ENCODE data around the gene EFHC1. TPM values are rescaled to one million over a fixed set of nuclear protein-coding genes. Genes with fewer than 3 reads are reported as not detected.

Gene EFHC1
- total RNA-seq, 1 experiment from 2014 or later, result 13.2 TPM

GRCh38 chr6:52384145-52384766, 35.9 kb upstream of the EFHC1 start:
- Histone ChIP-seq H3K27me3 (ENCODE audit: insufficient read depth, low read length) (no peaks in the 10 kb centered on the region), H4K91ac (ENCODE audit: insufficient read length, low read depth, low read length) (no peak overlapping the region), H3K14ac (ENCODE audit: insufficient read depth, low read length) (no peak overlapping the region), H4K20me1 (ENCODE audit: control insufficient read depth, insufficient read depth, insufficient read length) (no peaks in the 10 kb centered on the region), H3K79me2 (ENCODE audit: insufficient read depth, low read length) (no peaks in the 10 kb centered on the region), H4K8ac (replicated peaks; ENCODE audit: insufficient read length, low read depth, low read length) (no peak overlapping the region), H2AK5ac (ENCODE audit: insufficient read length, low read length) (no peak overlapping the region), H3K23me2 (ENCODE audit: insufficient read length, low read depth, low read length, poor library complexity, severe bottlenecking) (no peaks in the 10 kb centered on the region), H3K4me2 (ENCODE audit: insufficient read depth, insufficient read length, low read length) (no peak overlapping the region), H2BK12ac (ENCODE audit: insufficient read length, low read depth, low read length) (no peak overlapping the region), H3K27ac (ENCODE audit: insufficient read length, low read depth, low read length) (no peak overlapping the region), H3K4me1 (ENCODE audit: insufficient read depth, low read length) (no peaks in the 10 kb centered on the region), H2BK15ac (ENCODE audit: low read depth, low read length) (no peak overlapping the region), H3K4ac (ENCODE audit: low read depth, low read length) (no peak overlapping the region), H3K23ac (ENCODE audit: insufficient read length, low read depth, low read length) (no peak overlapping the region), H3K9ac (ENCODE audit: extremely low read depth, insufficient read length, low read length) (no peak overlapping the region), H4K5ac (ENCODE audit: insufficient read length, low read depth, low read length) (no peak overlapping the region), H3K79me1 (ENCODE audit: insufficient read depth, low read depth, low read length, poor library complexity, severe bottlenecking) (no peaks in the 10 kb centered on the region), H2AFZ (ENCODE audit: low read length) (no peak overlapping the region), H2BK5ac (ENCODE audit: insufficient read length, low read length) (no peak overlapping the region), H3K9me3 (ENCODE audit: control insufficient read depth, low read depth, low read length) (peaks cover 8% of the 10 kb centered on the region), H2BK20ac (ENCODE audit: low read depth, low read length, poor library complexity, severe bottlenecking) (no peak overlapping the region), H3K56ac (ENCODE audit: insufficient read length, low read depth, low read length) (no peak overlapping the region), H3T11ph (ENCODE audit: low read length) (no peak overlapping the region), H3K18ac (ENCODE audit: insufficient read length, low read depth, low read length) (no peak overlapping the region), H2BK120ac (ENCODE audit: low read depth, low read length, poor library complexity, severe bottlenecking) (no peak overlapping the region)
- DNase-seq, result no peak
- WGBS (ENCODE audit: extremely low coverage, insufficient read length, low lambda C conversion rate), result no CpG with 5 or more reads among the region's 2 CpGs
- TF ChIP-seq CTCF (conservative IDR thresholded peaks at IDR 0.05), result no peak
- Mint-ChIP-seq H3K4me1 (no peaks in the 10 kb centered on the region), H3K27ac (no peak overlapping the region), H3K4me3 (no peak overlapping the region), H3K36me3 (ENCODE audit: insufficient read depth in 1 of 3, low read depth in 3 of 3) (peaks cover 3 to 17% (median 8%) of the 10 kb centered on the region in 3 experiments; a peak in 6 of 7 replicates), H3K9me3 (peaks cover 8 to 23% of the 10 kb centered on the region in 2 experiments; a peak in 4 of 5 replicates), H3K27me3 (ENCODE audit: low read depth) (no peaks in the 10 kb centered on the region)

Measured in H9 (cell line).